Mesenchymal stem cell (in vitro differentiated cells and primary cell): Measurements from ENCODE around the gene CYP8B1.

Source experiments
- DNase-seq: peaks from one replicate; pipeline ENCODE4 v3.0.0-alpha.2; 2013
- H2AFZ ChIP-seq: one replicate; pipeline ENCODE4 v1.6.1; 2013; ENCODE audit warnings: low read depth, mild to moderate bottlenecking, control low read depth, inconsistent platforms, low read length, moderate library complexity
- H2AK5ac ChIP-seq: 2 replicates; pipeline ENCODE4 v1.6.1; 2013; ENCODE audit warnings: low read length, moderate library complexity, mild to moderate bottlenecking, inconsistent platforms; ENCODE audit not compliant: severe bottlenecking
- H2BK120ac ChIP-seq: one replicate; pipeline ENCODE4 v1.6.1; 2013; ENCODE audit warnings: low read depth, mild to moderate bottlenecking, inconsistent platforms, low read length, moderate library complexity
- H2BK12ac ChIP-seq, 2 experiments: one replicate each; pipeline ENCODE4 v1.6.1; 2013; ENCODE audit warnings: inconsistent platforms in 2 of 2, low read length in 2 of 2, mild to moderate bottlenecking in 2 of 2, moderate library complexity in 2 of 2, control low read depth in 1 of 2
- H2BK15ac ChIP-seq: one replicate; pipeline ENCODE4 v1.6.1; 2013; ENCODE audit warnings: mild to moderate bottlenecking, low read depth, inconsistent platforms; ENCODE audit not compliant: poor library complexity, severe bottlenecking
- H2BK5ac ChIP-seq: 2 replicates; pipeline ENCODE4 v1.6.1; 2013; ENCODE audit warnings: low read depth, mild to moderate bottlenecking, low read length, control low read depth, inconsistent platforms; ENCODE audit not compliant: poor library complexity, severe bottlenecking
- H3K14ac ChIP-seq, 2 experiments: one replicate each; pipeline ENCODE4 v1.6.1; 2013; ENCODE audit warnings: inconsistent platforms in 2 of 2, low read length in 2 of 2, control low read depth in 1 of 2, mild to moderate bottlenecking in 1 of 2, moderate library complexity in 1 of 2
- H3K18ac ChIP-seq, 2 experiments: one replicate each; pipeline ENCODE4 v1.6.1; 2013; ENCODE audit warnings: inconsistent platforms in 2 of 2, low read length in 2 of 2, control low read depth in 1 of 2, low read depth in 1 of 2, mild to moderate bottlenecking in 1 of 2
- H3K23ac ChIP-seq, 2 experiments: one replicate each; pipeline ENCODE4 v1.6.1; 2013; ENCODE audit warnings: inconsistent platforms in 2 of 2, low read length in 2 of 2, mild to moderate bottlenecking in 2 of 2, moderate library complexity in 2 of 2, control low read depth in 1 of 2
- H3K27ac ChIP-seq: 2 replicates; pipeline ENCODE4 v1.5.1; 2013; ENCODE audit warnings: mild to moderate bottlenecking, moderate library complexity, low read length, control low read depth, inconsistent platforms; ENCODE audit not compliant: poor library complexity, severe bottlenecking
- H3K27me3 ChIP-seq, 2 experiments: 2 replicates each; pipeline versions ENCODE4 v1.6.1 to v1.7.0; 2013; ENCODE audit warnings: low read length in 2 of 2, mild to moderate bottlenecking in 2 of 2, moderate library complexity in 2 of 2, control low read depth in 1 of 2, inconsistent platforms in 1 of 2; ENCODE audit not compliant: control insufficient read depth in 1 of 2, insufficient read depth in 1 of 2
- H3K36me3 ChIP-seq, 2 experiments: 2 replicates each; pipeline versions ENCODE4 v1.6.1 to v1.7.0; 2013; ENCODE audit warnings: low read length in 2 of 2, control low read depth in 1 of 2, inconsistent platforms in 1 of 2, low read depth in 1 of 2, mild to moderate bottlenecking in 1 of 2; ENCODE audit not compliant: insufficient read depth in 2 of 2, control insufficient read depth in 1 of 2
- H3K4ac ChIP-seq, 2 experiments: one replicate each; pipeline ENCODE4 v1.6.1; 2013; ENCODE audit warnings: inconsistent platforms in 2 of 2, low read length in 2 of 2, mild to moderate bottlenecking in 2 of 2, moderate library complexity in 2 of 2, control low read depth in 1 of 2, low read depth in 1 of 2
- H3K4me1 ChIP-seq: 2 replicates; pipeline ENCODE4 v1.6.1; 2013; ENCODE audit warnings: low read depth, low read length, control low read depth; ENCODE audit not compliant: control insufficient read depth, insufficient read depth
- H3K4me2 ChIP-seq: 2 replicates; pipeline ENCODE4 v1.6.1; 2013; ENCODE audit warnings: low read length, mild to moderate bottlenecking, inconsistent platforms; ENCODE audit not compliant: poor library complexity, severe bottlenecking
- H3K4me3 ChIP-seq, 2 experiments: 2 replicates each; pipeline versions ENCODE4 v1.5.1 to v1.7.0; 2013; ENCODE audit warnings: low read length in 2 of 2, mild to moderate bottlenecking in 2 of 2, control low read depth in 1 of 2, low read depth in 1 of 2; ENCODE audit not compliant: insufficient read depth in 1 of 2
- H3K79me1 ChIP-seq: replicated peaks from 2 replicates; pipeline ENCODE4 v1.6.1; 2013; ENCODE audit warnings: mild to moderate bottlenecking, control low read depth, low read length, inconsistent platforms; ENCODE audit not compliant: poor library complexity, severe bottlenecking
- H3K9ac ChIP-seq: 2 replicates; pipeline ENCODE4 v1.7.0; 2013; ENCODE audit warnings: mild to moderate bottlenecking, low read length, moderate library complexity
- H3K9me3 ChIP-seq: 2 replicates; pipeline ENCODE4 v1.7.0; 2013; ENCODE audit warnings: mild to moderate bottlenecking, low read length; ENCODE audit not compliant: control insufficient read depth
- H4K8ac ChIP-seq: one replicate; pipeline ENCODE4 v1.6.1; 2013; ENCODE audit warnings: inconsistent platforms, mild to moderate bottlenecking, low read length, moderate library complexity
- H4K91ac ChIP-seq: one replicate; pipeline ENCODE4 v1.6.1; 2013; ENCODE audit warnings: mild to moderate bottlenecking, low read length, inconsistent platforms
- WGBS: methylation state at CpG from one replicate; pipeline ENCODE4 v1.1.7; 2013; ENCODE audit warnings: mixed read lengths; 5-methylcytosine and 5-hydroxymethylcytosine counted together

The CYP8B1 gene

DNA sequence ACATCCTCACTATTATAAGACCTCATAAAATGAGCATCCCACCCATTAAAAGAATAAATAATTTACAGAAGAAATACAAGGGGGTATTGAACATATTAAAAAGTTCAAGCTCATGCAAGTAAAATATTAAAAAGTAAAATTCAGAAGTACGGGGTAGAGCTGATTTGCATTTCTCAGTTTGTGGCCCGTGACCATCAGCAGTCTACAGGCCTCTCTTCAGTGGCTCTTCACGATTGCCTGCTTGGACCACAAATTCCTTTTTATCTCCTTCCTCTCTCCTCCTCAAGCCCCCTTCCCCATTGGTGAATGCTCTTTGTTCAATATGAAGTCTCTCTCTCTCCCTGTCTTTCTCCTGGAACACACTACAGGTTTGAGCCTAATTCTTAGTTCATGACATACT, 19.1 kb downstream of the CYP8B1 start:
- Histone ChIP-seq H3K36me3 (no peaks in the 10 kb centered on the region), H3K27ac (no peak overlapping the region), H3K4me3 (no peak overlapping the region), H3K23ac (no peak overlapping the region), H3K9me3 (no peaks in the 10 kb centered on the region), H3K9ac (no peak overlapping the region), H3K18ac (no peak overlapping the region), H3K79me1 (no peaks in the 10 kb centered on the region), H3K14ac (no peak overlapping the region), H3K27me3 (peaks cover 0 to 18% of the 10 kb centered on the region in 2 experiments), H4K8ac (no peak overlapping the region), H4K91ac (no peak overlapping the region), H2AFZ (no peak overlapping the region), H3K4ac (no peak overlapping the region), H2BK120ac (no peak overlapping the region), H2BK12ac (no peak overlapping the region), H2BK5ac (no peak overlapping the region), H3K4me1 (no peaks in the 10 kb centered on the region), H3K4me2 (no peak overlapping the region), H2BK15ac (no peak overlapping the region), H2AK5ac (no peak overlapping the region)
- DNase-seq, result no peak
- WGBS, result 89% methylated on average over 3 of the region's 3 CpGs

DNA sequence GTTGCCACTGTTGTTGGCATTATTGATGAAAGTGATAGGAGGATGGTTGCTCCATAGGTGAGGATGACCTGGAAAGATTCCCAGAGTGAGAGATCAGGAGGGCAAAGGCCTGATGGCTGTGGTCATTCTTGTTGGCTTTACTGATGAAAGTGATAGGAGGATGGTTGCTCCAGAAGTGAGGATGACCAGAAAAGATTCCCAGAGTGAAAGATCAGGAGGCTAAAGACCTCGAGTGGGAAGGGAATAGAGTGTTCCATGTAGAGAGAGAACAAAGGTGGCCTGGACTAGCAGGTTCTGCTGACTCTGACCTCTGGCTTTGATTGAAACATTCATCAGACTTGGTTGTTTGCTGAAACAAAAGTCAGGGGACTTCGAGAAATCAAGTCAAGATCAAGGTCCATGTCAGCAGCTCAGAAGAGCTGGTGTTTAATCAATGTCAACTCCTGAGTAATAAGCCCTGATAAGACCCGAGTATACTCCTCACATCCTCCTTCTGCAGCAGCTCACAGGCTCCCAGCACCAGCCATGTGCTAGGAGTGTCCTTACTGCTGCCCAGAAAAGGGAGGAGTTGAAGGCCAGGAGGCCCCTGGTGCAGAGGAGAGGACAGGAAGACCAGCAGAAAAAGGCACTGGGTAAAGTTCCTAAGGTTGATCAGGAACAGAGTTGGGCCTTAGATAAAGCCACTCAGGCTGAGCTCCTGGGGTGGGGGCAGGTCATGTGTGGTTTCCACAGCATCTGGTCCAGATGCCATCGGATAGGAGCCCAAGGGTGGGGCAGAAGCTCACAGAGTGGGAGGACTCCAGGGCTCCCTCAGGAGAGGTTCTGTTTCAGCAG, 19.9 kb downstream of the CYP8B1 start:
- H3K18ac ChIP-seq, result no peak overlapping the region

DNA sequence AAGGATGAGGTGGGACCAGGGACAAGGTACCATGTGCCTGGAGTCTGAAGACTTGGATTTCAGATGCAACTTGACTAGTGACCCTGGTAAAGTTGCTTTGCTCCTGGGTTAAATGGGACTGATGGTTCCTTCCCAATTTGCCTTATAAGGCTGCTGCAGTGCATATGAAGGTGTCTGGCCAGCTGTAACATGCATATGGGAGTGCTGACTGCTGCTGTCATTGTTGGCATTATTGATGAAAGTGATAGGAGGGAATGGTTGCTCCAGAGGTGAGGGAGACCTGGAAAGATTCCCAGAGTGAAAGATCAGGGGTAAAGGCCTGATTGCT, 20.5 kb downstream of the CYP8B1 start:
- Histone ChIP-seq H3K36me3 (no peaks in the 10 kb centered on the region), H2AK5ac (no peak overlapping the region), H3K27me3 (peaks cover 10 to 29% of the 10 kb centered on the region in 2 experiments), H2BK5ac (no peak overlapping the region), H3K9me3 (no peaks in the 10 kb centered on the region), H3K4me2 (no peak overlapping the region), H3K18ac (no peak overlapping the region), H3K4ac (no peak overlapping the region), H4K91ac (no peak overlapping the region), H2BK15ac (no peak overlapping the region), H3K9ac (no peak overlapping the region), H4K8ac (no peak overlapping the region), H2BK120ac (no peak overlapping the region), H2BK12ac (no peak overlapping the region), H3K4me3 (no peak overlapping the region), H3K27ac (no peak overlapping the region), H3K4me1 (no peaks in the 10 kb centered on the region), H3K79me1 (no peaks in the 10 kb centered on the region), H3K23ac (no peak overlapping the region), H3K14ac (no peak overlapping the region), H2AFZ (no peak overlapping the region)
- no peak for DNase-seq

More for the DNA sequence above, 19.9 kb downstream of the CYP8B1 start:
- no peak overlapping the region for H4K8ac ChIP-seq
- no peaks in the 10 kb centered on the region for H3K36me3 ChIP-seq
- H2BK5ac ChIP-seq, result no peak overlapping the region
- no peak overlapping the region for H3K9ac ChIP-seq
- DNase-seq, result no peak
- no peak overlapping the region for H3K27ac ChIP-seq
- no peak overlapping the region for H2BK120ac ChIP-seq
- H3K4me3 ChIP-seq, result no peak overlapping the region
- no peak overlapping the region for H2AK5ac ChIP-seq
- no peak overlapping the region for H2BK15ac ChIP-seq
- peaks cover 4 to 24% of the 10 kb centered on the region in 2 experiments for H3K27me3 ChIP-seq
- no peak overlapping the region for H2BK12ac ChIP-seq
- no peak overlapping the region for H3K14ac ChIP-seq
- H3K79me1 ChIP-seq, result no peaks in the 10 kb centered on the region
- H3K4me2 ChIP-seq, result no peak overlapping the region
- no peak overlapping the region for H2AFZ ChIP-seq
- 63% methylated on average over 4 of the region's 4 CpGs for WGBS
- H3K4ac ChIP-seq, result no peak overlapping the region
- no peak overlapping the region for H4K91ac ChIP-seq
- no peak overlapping the region for H3K23ac ChIP-seq
- no peaks in the 10 kb centered on the region for H3K4me1 ChIP-seq
- H3K9me3 ChIP-seq, result no peaks in the 10 kb centered on the region

DNA sequence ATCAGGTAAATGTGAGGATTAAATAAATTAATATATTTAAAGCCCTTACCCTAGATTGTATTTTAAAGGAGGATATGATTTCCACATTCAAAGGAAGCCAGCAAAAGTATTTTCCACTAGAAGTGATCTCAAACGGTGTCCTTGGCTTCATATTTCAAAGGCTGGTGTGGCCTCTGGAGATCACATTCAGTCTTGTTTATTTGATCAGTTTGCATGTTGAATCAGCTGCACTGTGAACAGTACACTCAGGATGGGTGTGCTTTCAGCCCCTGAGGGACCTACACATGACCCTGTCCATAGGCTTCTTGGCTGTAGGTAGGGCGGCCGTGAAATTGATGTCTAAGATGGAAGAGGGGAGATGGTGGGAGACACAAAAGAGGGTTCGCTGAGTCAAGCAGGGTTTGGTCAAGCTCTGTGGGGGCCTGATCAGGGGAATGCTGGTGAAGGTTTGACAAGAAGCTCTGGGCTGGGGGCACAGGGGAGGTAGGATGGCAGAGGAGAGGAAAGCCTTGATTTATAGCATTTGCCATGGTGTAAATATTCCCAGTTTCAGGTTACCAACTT, 21.9 kb downstream of the CYP8B1 start:
- H3K4ac ChIP-seq, result no peak overlapping the region
- no peaks in the 10 kb centered on the region for H3K9me3 ChIP-seq
- H2BK12ac ChIP-seq, result no peak overlapping the region
- H2BK5ac ChIP-seq, result no peak overlapping the region
- H2BK15ac ChIP-seq, result no peak overlapping the region
- 87% methylated on average over 4 of the region's 4 CpGs for WGBS
- H3K27me3 ChIP-seq, result peaks cover 14 to 30% of the 10 kb centered on the region in 2 experiments
- no peak overlapping the region for H3K14ac ChIP-seq
- no peaks in the 10 kb centered on the region for H3K79me1 ChIP-seq
- H3K27ac ChIP-seq, result no peak overlapping the region
- no peak overlapping the region for H4K8ac ChIP-seq
- no peak overlapping the region for H2AFZ ChIP-seq
- no peak overlapping the region for H3K9ac ChIP-seq
- H2AK5ac ChIP-seq, result no peak overlapping the region
- no peak overlapping the region for H4K91ac ChIP-seq
- no peaks in the 10 kb centered on the region for H3K4me1 ChIP-seq
- no peak overlapping the region for H2BK120ac ChIP-seq
- H3K18ac ChIP-seq, result no peak overlapping the region
- H3K23ac ChIP-seq, result no peak overlapping the region
- H3K36me3 ChIP-seq, result no peaks in the 10 kb centered on the region
- H3K4me3 ChIP-seq, result no peak overlapping the region
- no peak overlapping the region for H3K4me2 ChIP-seq
- DNase-seq, result no peak
